ENCODE results near the gene LHFPL3.

GRCh38 chr7:104861729-104862390 is 533.5 kb downstream of the LHFPL3 start:
- TF ChIP-seq GATA4 (IDR thresholded peaks at IDR 0.05; ENCODE audit: borderline replicate concordance, low read depth), result no peak
- no peak for TF ChIP-seq CTCF (CRISPR knock-in tag; IDR thresholded peaks at IDR 0.05)
- TF ChIP-seq POLR2A (IDR thresholded peaks at IDR 0.05; ENCODE audit: insufficient read depth in 1 of 2, low read depth in 2 of 2, low read length in 2 of 2), result no peak
- no peak for TF ChIP-seq IRF1 (CRISPR knock-in tag; IDR thresholded peaks at IDR 0.05; ENCODE audit: low read depth)
- no peak for TF ChIP-seq CHD2 (IDR thresholded peaks at IDR 0.05; ENCODE audit: low read depth, low read length)
- TF ChIP-seq FOXM1 (CRISPR knock-in tag; IDR thresholded peaks at IDR 0.05), result no peak
- no peak for TF ChIP-seq RORA (CRISPR knock-in tag; IDR thresholded peaks at IDR 0.05)
- no peak for TF ChIP-seq ZNF3 (CRISPR knock-in tag; IDR thresholded peaks at IDR 0.05)
- TF ChIP-seq ZNF724P (CRISPR knock-in tag; IDR thresholded peaks at IDR 0.05; ENCODE audit: borderline replicate concordance), result no peak
- no peak for TF ChIP-seq ZNF138 (CRISPR knock-in tag; IDR thresholded peaks at IDR 0.05; ENCODE audit: low read depth)
- no peak for TF ChIP-seq ZNF350 (CRISPR knock-in tag; IDR thresholded peaks at IDR 0.05; ENCODE audit: borderline replicate concordance, low read depth)
- no peak for TF ChIP-seq ZBTB43 (CRISPR knock-in tag; conservative IDR thresholded peaks at IDR 0.05)
- TF ChIP-seq FOXO4 (CRISPR knock-in tag; conservative IDR thresholded peaks at IDR 0.05), result no peak
